Activated CD8-positive, alpha-beta memory T cell treated with anti-CD3 and anti-CD28 coated beads, Interleukin-2, amount 50 U/mL, for 4 hours (primary cell): Measurements from ENCODE around the gene CDC26.
"Not testable (repeated sequence)": the region's sequence is repeated elsewhere in the genome, so short reads cannot be mapped to it uniquely, and the experiment has no call there.

Experiments
- DNase-seq: peaks from one replicate; pipeline ENCODE4 v3.0.0-alpha.2; 2020

Gene CDC26

DNA sequence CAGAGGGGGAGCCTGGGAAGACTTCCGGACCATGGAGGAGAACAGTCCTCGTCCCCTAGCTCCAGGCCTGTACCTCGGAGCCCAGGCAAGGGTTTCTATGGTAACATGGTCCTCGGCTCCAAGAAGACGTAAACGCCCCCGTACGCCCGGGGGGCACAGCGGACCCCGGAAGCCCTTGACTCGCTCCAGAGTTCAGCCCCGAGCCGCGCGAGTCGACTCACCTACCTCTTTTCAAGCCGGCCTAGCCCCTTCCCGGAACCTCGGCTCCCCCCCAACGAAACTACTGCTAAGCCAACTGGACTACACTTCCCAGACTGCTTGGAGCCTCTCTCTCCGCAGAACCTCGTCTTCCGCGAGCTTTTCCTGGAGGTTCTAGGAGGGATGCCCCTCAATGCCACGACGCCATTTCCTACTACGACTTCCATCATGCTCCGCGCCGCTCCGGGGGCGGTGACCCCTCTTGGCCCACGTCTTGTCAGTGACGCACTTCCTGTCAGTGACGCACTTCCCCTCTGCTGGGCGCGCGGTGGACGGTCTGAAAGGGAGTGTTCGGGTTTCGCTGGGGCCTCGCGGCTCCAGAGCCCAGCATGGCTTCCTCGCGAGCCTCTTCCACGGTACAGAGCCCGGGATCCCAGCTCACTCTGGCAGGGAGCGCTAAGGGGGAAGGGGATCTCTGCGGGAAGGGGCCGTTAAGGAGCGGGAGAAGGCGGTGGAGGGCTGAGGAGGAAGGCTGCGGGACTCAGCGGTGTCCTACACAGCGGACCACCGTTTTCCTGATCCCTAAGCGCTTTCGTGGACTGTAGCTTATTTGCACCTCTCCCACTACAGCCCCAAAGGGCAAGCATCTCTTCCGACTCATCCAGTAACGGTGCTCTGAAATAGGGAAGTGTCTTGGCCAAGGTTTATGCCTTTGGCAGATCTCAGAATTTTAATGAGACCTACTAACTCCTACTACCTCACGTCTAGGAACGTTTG lies at the start of gene CDC26, which contains the start of gene PRPF4:
TSS of gene CDC26 (minus strand) at position 416 of the 975 bp plus-strand sequence. CDS start 3,065 bp downstream, outside the sequence.
TSS of gene PRPF4 (plus strand) at position 502 of the 975 bp plus-strand sequence. CDS start at position 588, 86 bp downstream.
- peak; percentile 96 for DNase-seq

DNA sequence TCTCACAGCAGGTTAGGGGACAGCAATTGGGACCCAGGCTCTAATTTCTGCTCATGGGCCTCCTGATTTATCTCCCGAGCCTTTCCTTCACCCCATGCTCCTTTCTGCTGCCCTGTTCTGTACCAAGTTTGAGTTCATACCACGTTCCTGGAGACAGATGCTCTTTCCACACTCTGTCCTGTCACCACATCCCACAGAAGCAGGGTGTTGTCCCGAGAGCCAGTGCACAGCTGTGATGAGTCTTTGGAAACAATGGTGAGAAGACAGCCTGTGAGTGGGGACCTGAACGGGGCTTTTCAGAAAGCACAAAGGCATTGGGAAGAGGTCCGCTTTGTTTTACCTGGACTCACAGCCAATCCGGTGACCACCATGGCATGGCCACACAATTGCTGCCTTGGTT lies 47.3 kb upstream of the CDC26 start:
- no peak for DNase-seq

DNA sequence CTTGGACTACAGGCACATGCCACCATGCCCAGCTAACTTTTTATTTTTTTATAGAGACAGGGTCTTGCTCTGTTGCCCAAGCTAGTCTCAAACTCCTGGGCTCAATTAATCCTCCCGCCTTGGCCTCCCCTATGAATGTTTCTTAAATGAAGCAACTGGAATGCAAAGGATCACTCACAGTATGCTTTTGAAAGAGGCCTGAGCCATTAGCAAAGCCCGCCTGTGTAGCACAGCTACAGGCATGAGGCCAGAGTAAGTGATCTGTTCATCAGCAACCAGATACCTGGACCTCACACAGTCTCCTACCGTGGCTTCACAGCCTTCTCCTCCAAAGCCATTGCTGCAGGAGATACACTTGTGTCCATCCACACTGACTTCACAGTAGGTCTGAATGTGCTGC lies 44.7 kb upstream of the CDC26 start:
- no peak for DNase-seq

- no peak for DNase-seq
Measured at GRCh38 chr9:113319054-113319453, 43.7 kb upstream of the CDC26 start.

DNA sequence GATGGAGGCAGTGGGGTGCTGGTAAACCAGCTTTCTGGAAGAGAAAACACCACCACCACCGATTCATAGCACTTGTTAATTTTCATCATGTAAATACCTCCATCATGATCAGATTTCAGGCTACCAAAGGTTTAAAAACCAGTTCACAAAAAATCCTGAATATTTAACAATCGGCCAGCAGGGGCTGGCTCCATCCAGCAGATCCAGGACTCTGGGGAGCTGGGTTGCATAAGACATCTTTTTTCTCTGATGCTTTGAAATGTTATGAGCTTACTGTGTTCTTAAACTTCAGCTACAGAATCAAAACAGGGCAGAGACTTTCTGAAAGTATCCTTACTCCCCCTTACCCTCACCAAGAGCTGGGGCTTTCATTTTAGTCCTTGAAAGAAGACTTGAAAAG lies 42.4 kb upstream of the CDC26 start:
- no peak for DNase-seq

- no peak for DNase-seq
Measured at GRCh38 chr9:113316030-113316429, 40.7 kb upstream of the CDC26 start.

- DNase-seq = no peak
Measured at GRCh38 chr9:113315231-113315630, 39.9 kb upstream of the CDC26 start.

GRCh38 chr9:113313261-113313660 lies 37.9 kb upstream of the CDC26 start:
- no peak for DNase-seq

DNA sequence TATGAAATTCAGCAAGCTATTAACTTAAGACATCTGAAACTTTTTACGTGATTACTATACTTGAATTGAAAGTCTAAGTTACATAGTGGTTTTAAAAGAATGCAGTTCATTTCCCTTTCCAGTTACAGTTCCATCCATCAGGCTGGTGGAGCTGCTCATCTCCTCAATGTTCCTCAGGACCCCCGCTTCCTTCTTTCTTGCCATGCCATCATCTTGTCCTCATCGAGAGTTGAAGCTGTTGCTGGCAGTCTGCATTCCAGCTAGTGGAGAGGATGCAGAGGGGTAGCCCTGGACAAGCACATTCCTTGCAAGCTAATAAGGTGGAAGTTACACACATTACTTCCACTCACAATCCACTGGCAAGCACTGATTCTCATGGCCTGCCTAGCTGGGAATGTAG lies 36.6 kb upstream of the CDC26 start:
- DNase-seq = no peak

- DNase-seq = no peak
Measured at GRCh38 chr9:113310538-113310937, 35.2 kb upstream of the CDC26 start.

- no peak for DNase-seq
Measured at GRCh38 chr9:113309204-113309813, 33.9 kb upstream of the CDC26 start.

- no peak for DNase-seq
Measured at GRCh38 chr9:113307396-113307975, 32.1 kb upstream of the CDC26 start.

DNA sequence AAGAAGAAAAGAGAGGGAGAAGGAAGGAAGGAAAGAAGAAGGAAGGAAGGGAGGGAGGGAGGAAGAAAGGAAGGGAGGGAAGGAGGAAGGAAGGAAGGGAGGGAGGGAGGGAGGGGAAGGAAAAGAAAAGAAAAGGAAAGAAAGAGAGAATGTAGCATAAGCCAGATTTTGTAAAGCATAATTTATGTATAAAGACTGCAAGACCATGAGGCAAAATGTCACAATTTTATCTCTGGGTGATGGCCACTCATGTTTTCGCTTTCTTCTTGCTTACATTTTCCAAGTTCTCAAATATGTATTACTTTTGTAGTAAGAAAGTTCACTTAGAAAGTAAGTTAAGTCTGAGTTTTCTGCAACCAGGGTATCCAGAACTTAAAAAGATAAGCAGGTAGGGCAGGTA lies 31.2 kb upstream of the CDC26 start:
- DNase-seq = no peak

GRCh38 chr9:113302792-113303418 lies 27.5 kb upstream of the CDC26 start, which contains the start of gene RNF183:
RNF183 (minus strand) TSS chr9:113303376; CDS start chr9:113298184, 5,192 bp downstream.
- no peak for DNase-seq

DNA sequence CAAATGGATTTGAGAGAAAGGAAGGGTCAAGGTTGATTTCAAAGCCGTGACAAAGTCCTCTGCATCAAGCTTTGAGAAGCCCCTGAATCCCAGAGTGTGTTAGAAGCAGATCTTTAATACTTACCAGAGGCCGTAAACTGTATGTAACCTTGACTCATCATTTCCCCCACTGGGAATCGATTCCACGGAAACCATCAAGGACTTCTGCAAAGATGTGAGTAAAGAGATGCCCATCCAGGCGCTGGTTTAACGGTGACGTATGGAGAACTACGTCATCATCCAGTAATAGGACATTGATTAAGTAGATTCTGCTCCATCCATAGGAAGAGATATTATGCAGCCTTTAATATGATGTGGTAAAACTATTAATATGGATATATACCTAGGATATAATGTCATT lies 26.2 kb upstream of the CDC26 start:
- DNase-seq = no peak

GRCh38 chr9:113299800-113300292 lies 24.5 kb upstream of the CDC26 start:
- DNase-seq = no peak

GRCh38 chr9:113298924-113299770 lies 23.8 kb upstream of the CDC26 start:
- no peak for DNase-seq

DNA sequence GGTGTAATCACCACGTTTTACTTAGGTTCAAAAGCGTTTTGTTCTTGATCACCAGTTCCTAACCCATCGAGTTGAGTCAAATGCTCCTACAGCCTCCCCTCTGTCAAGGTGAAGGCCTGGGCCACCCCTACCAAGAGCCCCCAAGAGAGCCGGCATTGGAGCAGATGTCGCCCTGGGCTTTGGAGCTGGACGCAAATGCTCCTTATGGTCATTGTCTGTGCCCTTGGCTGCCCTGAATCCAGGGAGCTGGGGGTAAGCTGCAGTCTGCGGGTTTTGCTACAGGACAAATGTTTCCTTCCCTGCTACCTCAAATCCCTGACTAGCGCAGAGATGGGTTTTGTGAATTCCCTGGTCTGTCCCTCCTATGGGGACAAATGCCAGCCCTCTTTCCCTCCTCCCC lies 22.9 kb upstream of the CDC26 start:
- no peak for DNase-seq

GRCh38 chr9:113296796-113297558 lies 21.6 kb upstream of the CDC26 start:
- DNase-seq = no peak

GRCh38 chr9:113296247-113296646 lies 20.9 kb upstream of the CDC26 start:
- DNase-seq = not testable (repeated sequence)

DNA sequence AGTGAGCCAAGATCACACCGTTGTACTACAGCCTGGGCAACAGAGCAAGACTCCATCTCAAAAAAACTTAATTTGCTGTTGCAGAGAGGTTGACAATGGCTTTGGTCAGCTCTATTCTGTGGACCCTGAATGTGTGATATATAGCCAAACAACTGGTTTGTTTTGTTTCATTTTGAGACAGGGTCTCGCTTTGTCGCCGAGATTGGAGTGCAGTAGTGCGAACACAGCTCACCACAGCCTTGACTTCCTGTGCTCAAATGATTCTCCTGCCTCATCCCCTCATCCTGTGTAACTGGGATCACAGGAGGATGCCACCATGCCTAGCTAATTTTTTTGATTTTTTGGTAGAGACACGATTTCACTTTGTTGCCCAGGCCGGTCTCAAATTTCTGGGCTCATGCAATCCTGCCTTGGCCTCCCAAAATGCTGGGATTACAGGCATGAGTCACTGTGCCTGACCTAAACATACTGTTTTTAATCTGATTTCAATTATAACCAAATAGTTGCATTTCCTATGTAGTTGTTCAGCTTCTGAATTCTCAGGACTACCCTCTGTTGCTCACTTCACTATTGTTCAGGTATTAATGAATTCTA lies 18.0 kb upstream of the CDC26 start:
- no peak for DNase-seq
